Measurements from ENCODE around the gene POU6F2.
A peak's percentile ranks its signal among the peaks of the same experiment; 100 is the strongest.

POU6F2 gene

GRCh38 chr7:38977685-38978084 lies at the start of gene POU6F2:
POU6F2 (plus strand) TSS chr7:38977909; CDS start chr7:38977954, 45 bp downstream.
- TF ChIP-seq YY1 (IDR thresholded peaks at IDR 0.05; ENCODE audit: low read depth) (no peak), RAD21 (IDR thresholded peaks at IDR 0.05; ENCODE audit: low read depth) (no peak), FOXM1 (IDR thresholded peaks at IDR 0.05; ENCODE audit: borderline replicate concordance, low read depth) (no peak), CREB1 (IDR thresholded peaks at IDR 0.05; ENCODE audit: low read depth) (no peak), MAX (IDR thresholded peaks at IDR 0.05) (no peak), REST (IDR thresholded peaks at IDR 0.05; ENCODE audit: low read depth) (no peak), ZBTB7A (IDR thresholded peaks at IDR 0.05; ENCODE audit: low read depth) (no peak), USF1 (IDR thresholded peaks at IDR 0.05) (no peak), CEBPB (IDR thresholded peaks at IDR 0.05) (no peak), EP300 (IDR thresholded peaks at IDR 0.05; ENCODE audit: borderline replicate concordance) (no peak), TAF1 (IDR thresholded peaks at IDR 0.05; ENCODE audit: low read depth) (no peak)

- TF ChIP-seq ZBTB7A (IDR thresholded peaks at IDR 0.05; ENCODE audit: low read depth) (no peak), EP300 (IDR thresholded peaks at IDR 0.05; ENCODE audit: borderline replicate concordance) (no peak)
These were observed 49.2 kb upstream of the POU6F2 start for GRCh38 chr7:38928506-38928905.

- no peak for TF ChIP-seq TCF12 (IDR thresholded peaks at IDR 0.05; ENCODE audit: low read depth)
- TF ChIP-seq ZBTB7A (IDR thresholded peaks at IDR 0.05; ENCODE audit: low read depth) = no peak
- TF ChIP-seq EP300 (IDR thresholded peaks at IDR 0.05; ENCODE audit: borderline replicate concordance) = no peak
- no peak for TF ChIP-seq TAF1 (IDR thresholded peaks at IDR 0.05; ENCODE audit: low read depth)
- no peak for TF ChIP-seq NFIC (IDR thresholded peaks at IDR 0.05)
- TF ChIP-seq CREB1 (IDR thresholded peaks at IDR 0.05; ENCODE audit: low read depth) = no peak
- TF ChIP-seq YY1 (IDR thresholded peaks at IDR 0.05; ENCODE audit: low read depth) = no peak
- TF ChIP-seq REST (IDR thresholded peaks at IDR 0.05; ENCODE audit: low read depth) = no peak
- TF ChIP-seq RAD21 (IDR thresholded peaks at IDR 0.05; ENCODE audit: low read depth) = no peak
- TF ChIP-seq USF1 (IDR thresholded peaks at IDR 0.05) = no peak
- no peak for TF ChIP-seq FOXM1 (IDR thresholded peaks at IDR 0.05; ENCODE audit: borderline replicate concordance, low read depth)
- no peak for TF ChIP-seq TEAD4 (IDR thresholded peaks at IDR 0.05)
- no peak for TF ChIP-seq EGR1 (IDR thresholded peaks at IDR 0.05)
- TF ChIP-seq MAX (IDR thresholded peaks at IDR 0.05) = no peak
- TF ChIP-seq CEBPB (IDR thresholded peaks at IDR 0.05) = no peak
These were observed 48.1 kb upstream of the POU6F2 start for GRCh38 chr7:38929460-38930171.

GRCh38 chr7:38932509-38933168 lies 45.1 kb upstream of the POU6F2 start:
- TF ChIP-seq RAD21 (IDR thresholded peaks at IDR 0.05; ENCODE audit: low read depth) = peak; percentile 81
- no peak for TF ChIP-seq YY1 (IDR thresholded peaks at IDR 0.05; ENCODE audit: low read depth)

GRCh38 chr7:38934051-38934450 lies 43.7 kb upstream of the POU6F2 start:
- TF ChIP-seq USF1 (IDR thresholded peaks at IDR 0.05) (no peak), REST (IDR thresholded peaks at IDR 0.05; ENCODE audit: low read depth) (no peak), TAF1 (IDR thresholded peaks at IDR 0.05; ENCODE audit: low read depth) (no peak)
